Panc1 (cell line): ENCODE measurements around the gene NOX5.

Experiments
- POLR2AphosphoS5 ChIP-seq: IDR thresholded peaks from 2 replicates; pipeline ENCODE4 v1.6.1; 2012; ENCODE audit warnings: mild to moderate bottlenecking, low read depth, low read length, moderate library complexity
- REST ChIP-seq, 2 experiments: IDR thresholded peaks; 2 replicates each; pipeline ENCODE4 v1.6.1; 2011 to 2012; ENCODE audit warnings: low read depth in 2 of 2, control low read depth in 1 of 2, low read length in 1 of 2, mild to moderate bottlenecking in 1 of 2, moderate library complexity in 1 of 2; ENCODE audit not compliant: insufficient read depth in 1 of 2
- SIN3A ChIP-seq: IDR thresholded peaks from 2 replicates; pipeline ENCODE4 v1.6.1; 2012; ENCODE audit warnings: low read depth, mild to moderate bottlenecking, low read length, moderate library complexity, borderline replicate concordance; ENCODE audit not compliant: insufficient read depth
- TCF7L2 ChIP-seq: IDR thresholded peaks from 2 replicates; pipeline ENCODE4 v1.6.1; 2011; ENCODE audit warnings: mild to moderate bottlenecking, low read depth, low read length, inconsistent platforms
- TF ChIP-seq, protein P1 (sequence below): fragments of 450-650 bp; IDR thresholded peaks from 2 replicates; pipeline ENCODE4 v1.5.1; 2017; ENCODE audit warnings: mild to moderate bottlenecking

- TF ChIP-seq, protein P1, sequence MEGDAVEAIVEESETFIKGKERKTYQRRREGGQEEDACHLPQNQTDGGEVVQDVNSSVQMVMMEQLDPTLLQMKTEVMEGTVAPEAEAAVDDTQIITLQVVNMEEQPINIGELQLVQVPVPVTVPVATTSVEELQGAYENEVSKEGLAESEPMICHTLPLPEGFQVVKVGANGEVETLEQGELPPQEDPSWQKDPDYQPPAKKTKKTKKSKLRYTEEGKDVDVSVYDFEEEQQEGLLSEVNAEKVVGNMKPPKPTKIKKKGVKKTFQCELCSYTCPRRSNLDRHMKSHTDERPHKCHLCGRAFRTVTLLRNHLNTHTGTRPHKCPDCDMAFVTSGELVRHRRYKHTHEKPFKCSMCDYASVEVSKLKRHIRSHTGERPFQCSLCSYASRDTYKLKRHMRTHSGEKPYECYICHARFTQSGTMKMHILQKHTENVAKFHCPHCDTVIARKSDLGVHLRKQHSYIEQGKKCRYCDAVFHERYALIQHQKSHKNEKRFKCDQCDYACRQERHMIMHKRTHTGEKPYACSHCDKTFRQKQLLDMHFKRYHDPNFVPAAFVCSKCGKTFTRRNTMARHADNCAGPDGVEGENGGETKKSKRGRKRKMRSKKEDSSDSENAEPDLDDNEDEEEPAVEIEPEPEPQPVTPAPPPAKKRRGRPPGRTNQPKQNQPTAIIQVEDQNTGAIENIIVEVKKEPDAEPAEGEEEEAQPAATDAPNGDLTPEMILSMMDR: no peak
- TF ChIP-seq SIN3A: no peak
- TF ChIP-seq POLR2AphosphoS5: no peak
- no peak for TF ChIP-seq REST (IDR thresholded peaks at IDR 0.05; ENCODE audit: insufficient read depth in 1 of 2, low read depth in 2 of 2, low read length in 1 of 2)
- no peak for TF ChIP-seq TCF7L2
Observed at GRCh38 chr15:69060041-69060481, 45.6 kb downstream of the NOX5 start.
